Trophoblast cell (in vitro differentiated cells and primary cell): Measurements from ENCODE around the gene RNF44.

Experiments
- DNase-seq, 2 donors: peaks; one replicate each; pipeline ENCODE4 v3.0.0-alpha.2; 2016
- H2AFZ ChIP-seq: 2 replicates; pipeline ENCODE4 v1.6.1; 2013; ENCODE audit warnings: low read length, moderate library complexity, mild to moderate bottlenecking; ENCODE audit not compliant: insufficient read depth, poor library complexity
- H2AK5ac ChIP-seq: 2 replicates; pipeline ENCODE4 v1.6.1; 2013; ENCODE audit warnings: mild to moderate bottlenecking, low read length
- H2BK120ac ChIP-seq: 2 replicates; pipeline ENCODE4 v1.6.1; 2013; ENCODE audit warnings: low read length, mild to moderate bottlenecking, moderate library complexity; ENCODE audit not compliant: insufficient read depth, poor library complexity
- H2BK12ac ChIP-seq: 2 replicates; pipeline ENCODE4 v1.6.1; 2013; ENCODE audit warnings: mild to moderate bottlenecking, low read length, moderate library complexity
- H2BK5ac ChIP-seq: 2 replicates; pipeline ENCODE4 v1.6.1; 2013; ENCODE audit warnings: low read length, low read depth, moderate library complexity, mild to moderate bottlenecking; ENCODE audit not compliant: poor library complexity
- H3K14ac ChIP-seq: 2 replicates; pipeline ENCODE4 v1.6.1; 2013; ENCODE audit warnings: mild to moderate bottlenecking, low read length
- H3K18ac ChIP-seq: 2 replicates; pipeline ENCODE4 v1.6.1; 2013; ENCODE audit warnings: mild to moderate bottlenecking, low read length
- H3K23ac ChIP-seq: 2 replicates; pipeline ENCODE4 v1.6.1; 2013; ENCODE audit warnings: low read length
- H3K27ac ChIP-seq: 2 replicates; pipeline ENCODE4 v1.5.1; 2013; ENCODE audit warnings: low read depth, mild to moderate bottlenecking, inconsistent platforms, low read length, moderate library complexity
- H3K27me3 ChIP-seq: 2 replicates; pipeline ENCODE4 v1.6.1; 2013; ENCODE audit warnings: inconsistent platforms, mild to moderate bottlenecking, low read length, moderate library complexity; ENCODE audit not compliant: insufficient read depth
- H3K36me3 ChIP-seq, 2 experiments: 1 replicate in 1 of 2; 2 replicates in 1 of 2; pipeline ENCODE4 v1.6.1; 2013; ENCODE audit warnings: low read length in 2 of 2, mild to moderate bottlenecking in 2 of 2, moderate library complexity in 1 of 2; ENCODE audit not compliant: insufficient read depth in 2 of 2, control insufficient read depth in 1 of 2
- H3K4ac ChIP-seq: 2 replicates; pipeline ENCODE4 v1.6.1; 2013; ENCODE audit warnings: low read depth, mild to moderate bottlenecking, low read length, moderate library complexity
- H3K4me1 ChIP-seq, 2 experiments: 1 replicate in 1 of 2; 2 replicates in 1 of 2; pipeline ENCODE4 v1.6.1; 2013; ENCODE audit warnings: low read length in 2 of 2, mild to moderate bottlenecking in 2 of 2, moderate library complexity in 1 of 2; ENCODE audit not compliant: insufficient read depth in 2 of 2, control insufficient read depth in 1 of 2
- H3K4me2 ChIP-seq: 2 replicates; pipeline ENCODE4 v1.6.1; 2013; ENCODE audit warnings: inconsistent platforms, mild to moderate bottlenecking, low read length, moderate library complexity
- H3K4me3 ChIP-seq: 2 replicates; pipeline ENCODE4 v1.5.1; 2013; ENCODE audit warnings: mild to moderate bottlenecking, low read depth, low read length, inconsistent platforms
- H3K79me1 ChIP-seq: one replicate; pipeline ENCODE4 v1.6.1; 2013; ENCODE audit warnings: low read length
- H3K79me2 ChIP-seq: 2 replicates; pipeline ENCODE4 v1.6.1; 2013; ENCODE audit warnings: low read length, mild to moderate bottlenecking; ENCODE audit not compliant: control insufficient read depth, insufficient read depth, poor library complexity
- H3K9ac ChIP-seq: 2 replicates; pipeline ENCODE4 v1.6.1; 2013; ENCODE audit warnings: mild to moderate bottlenecking, low read length
- H3K9me3 ChIP-seq: 2 replicates; pipeline ENCODE4 v1.6.1; 2013; ENCODE audit warnings: low read depth, mild to moderate bottlenecking, control low read depth, inconsistent platforms, low read length; ENCODE audit not compliant: insufficient read depth
- H4K12ac ChIP-seq: 2 replicates; pipeline ENCODE4 v1.6.1; 2013; ENCODE audit warnings: low read depth, mild to moderate bottlenecking, low read length, moderate library complexity
- H4K8ac ChIP-seq: 2 replicates; pipeline ENCODE4 v1.6.1; 2013; ENCODE audit warnings: low read depth, mild to moderate bottlenecking, low read length, moderate library complexity
- H4K91ac ChIP-seq: one replicate; pipeline ENCODE4 v1.6.1; 2013; ENCODE audit warnings: low read depth, mild to moderate bottlenecking, low read length, moderate library complexity
- WGBS: extraction: QIAGEN DNeasy Blood & Tissue Kit; methylation state at CpG from one replicate; pipeline ENCODE4 v1.1.7; 2013; ENCODE audit warnings: missing lambda C conversion rate; ENCODE audit not compliant: insufficient read length, insufficient coverage; ENCODE audit errors: extremely low coverage; 5-methylcytosine and 5-hydroxymethylcytosine counted together

RNF44 gene

GRCh38 chr5:176543428-176544182, 6.4 kb upstream of the RNF44 start:
- WGBS = no CpG with 5 or more reads among the region's 63 CpGs
- H3K4ac ChIP-seq = no peak overlapping the region
- H3K4me1 ChIP-seq = peaks cover 11 to 19% of the 10 kb centered on the region in 2 experiments
- H2BK5ac ChIP-seq = no peak overlapping the region
- peaks cover 11% of the 10 kb centered on the region for H3K79me1 ChIP-seq
- H3K18ac ChIP-seq = peak overlapping the region; percentile 9
- H3K27ac ChIP-seq = no peak overlapping the region
- H3K9ac ChIP-seq = no peak overlapping the region
- peak overlapping the region; percentile 14 for H4K12ac ChIP-seq
- H3K4me2 ChIP-seq = peak overlapping the region; percentile 94
- H3K9me3 ChIP-seq = peaks cover 3% of the 10 kb centered on the region
- no peak overlapping the region for H2BK120ac ChIP-seq
- H3K36me3 ChIP-seq = no peaks in the 10 kb centered on the region
- H3K79me2 ChIP-seq = no peaks in the 10 kb centered on the region
- H3K27me3 ChIP-seq = no peaks in the 10 kb centered on the region
- no peak overlapping the region for H4K91ac ChIP-seq
- peak; percentile 67 to 69 for DNase-seq
- no peak overlapping the region for H3K14ac ChIP-seq
- H4K8ac ChIP-seq = peak overlapping the region; percentile 37
- no peak overlapping the region for H3K23ac ChIP-seq
- H2AFZ ChIP-seq = peak overlapping the region; percentile 73
- H2BK12ac ChIP-seq = no peak overlapping the region
- H2AK5ac ChIP-seq = no peak overlapping the region
- peak overlapping the region; percentile 70 for H3K4me3 ChIP-seq

DNA sequence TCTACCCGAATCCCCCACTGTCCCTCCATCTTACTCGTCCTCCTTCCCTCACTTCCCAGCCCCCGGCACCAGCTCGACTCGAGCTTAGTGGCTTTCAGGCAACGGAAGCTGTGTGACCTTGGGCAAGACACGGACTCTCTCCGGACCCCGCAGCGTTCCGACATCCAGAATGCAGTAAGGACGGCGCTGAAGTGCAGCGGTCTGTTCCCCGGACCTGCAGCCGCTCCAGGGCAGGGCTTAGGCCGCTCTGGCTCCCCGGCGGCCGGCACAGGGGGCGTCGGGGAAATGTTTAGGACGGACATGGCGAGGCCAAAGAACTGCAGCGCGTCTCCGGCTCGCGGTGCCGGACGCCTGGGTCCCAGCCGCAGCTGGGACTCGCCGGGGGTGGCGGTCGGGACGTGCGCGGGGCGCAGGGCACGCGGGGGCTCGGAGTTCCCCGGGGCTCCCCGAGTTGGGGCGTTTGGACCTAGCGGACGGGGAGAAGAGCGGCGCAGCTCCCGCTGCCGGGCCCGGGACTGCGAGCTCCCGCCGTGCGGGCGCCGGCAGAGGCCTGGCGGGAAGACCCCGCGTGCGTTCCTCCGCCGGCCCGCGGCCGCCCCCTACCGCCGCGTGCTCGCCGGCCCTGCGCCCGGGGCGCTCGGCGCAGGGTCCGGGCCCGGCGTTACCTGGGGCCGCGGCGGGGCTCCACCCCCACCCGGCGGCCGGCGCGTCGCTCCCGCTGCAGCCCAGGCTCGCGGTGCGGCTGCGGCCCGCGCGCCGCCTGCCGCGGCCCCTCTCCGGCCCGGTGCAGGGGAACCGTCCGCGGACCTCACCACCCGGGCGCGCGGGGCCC, 5.6 kb upstream of the RNF44 start:
- no CpG with 5 or more reads among the region's 110 CpGs for WGBS
- Histone ChIP-seq H3K79me2 (no peaks in the 10 kb centered on the region), H3K23ac (no peak overlapping the region), H2AK5ac (peak overlapping the region; percentile 26), H2BK120ac (peak overlapping the region; percentile 61), H3K4me1 (peaks cover 11 to 19% of the 10 kb centered on the region in 2 experiments), H2AFZ (peak overlapping the region; percentile 73), H4K91ac (peak overlapping the region; percentile 66), H3K9ac (no peak overlapping the region), H3K4me3 (peak overlapping the region; percentile 70), H3K27ac (no peak overlapping the region), H2BK12ac (no peak overlapping the region), H3K36me3 (no peaks in the 10 kb centered on the region), H3K9me3 (peaks cover 3% of the 10 kb centered on the region), H3K4ac (peak overlapping the region; percentile 47), H3K18ac (peak overlapping the region; percentile 57), H3K14ac (peak overlapping the region; percentile 32), H4K8ac (peak overlapping the region; percentile 79), H3K27me3 (no peaks in the 10 kb centered on the region), H3K79me1 (peaks cover 11% of the 10 kb centered on the region), H3K4me2 (peak overlapping the region; percentile 94), H2BK5ac (no peak overlapping the region), H4K12ac (peak overlapping the region; percentile 66)
- peak in 1 of 2 donors; percentile 50 for DNase-seq

DNA sequence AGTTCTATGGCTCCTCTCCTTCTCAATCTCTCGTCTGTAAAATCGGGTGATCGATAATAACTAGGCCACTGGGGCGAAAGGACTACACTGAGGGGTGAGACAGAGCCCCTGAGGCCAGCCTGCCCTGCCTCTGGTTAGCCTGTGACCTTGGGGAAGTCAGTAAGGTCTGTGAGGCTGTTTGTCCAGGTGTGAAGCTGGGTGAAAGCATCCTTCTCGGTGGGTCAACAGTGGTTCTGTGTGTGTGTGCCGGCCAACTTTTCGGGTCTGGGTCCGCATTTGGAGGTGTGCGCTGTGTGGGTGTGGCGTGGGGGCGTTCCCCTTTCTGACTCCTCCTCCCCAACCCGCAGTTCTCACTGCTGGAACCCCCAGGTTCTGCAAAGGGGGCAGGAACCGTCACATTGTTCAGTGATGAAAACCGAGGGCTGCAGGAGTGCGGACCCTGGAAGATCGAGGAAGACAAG, 5.0 kb upstream of the RNF44 start:
- Histone ChIP-seq H3K23ac (no peak overlapping the region), H3K14ac (no peak overlapping the region), H3K79me2 (no peaks in the 10 kb centered on the region), H3K4me3 (peak overlapping the region; percentile 65), H2AFZ (peak overlapping the region; percentile 38), H3K36me3 (no peaks in the 10 kb centered on the region), H3K4me2 (peak overlapping the region; percentile 94), H3K9me3 (peaks cover 3% of the 10 kb centered on the region), H2BK120ac (no peak overlapping the region), H4K12ac (peak overlapping the region; percentile 56), H3K27ac (no peak overlapping the region), H3K79me1 (peaks cover 14% of the 10 kb centered on the region), H2BK12ac (no peak overlapping the region), H3K9ac (no peak overlapping the region), H4K8ac (peak overlapping the region; percentile 79), H2BK5ac (no peak overlapping the region), H3K4ac (no peak overlapping the region), H3K4me1 (peaks cover 11 to 19% of the 10 kb centered on the region in 2 experiments), H2AK5ac (peak overlapping the region; percentile 26), H4K91ac (peak overlapping the region; percentile 66), H3K27me3 (no peaks in the 10 kb centered on the region), H3K18ac (peak overlapping the region; percentile 57)
- DNase-seq = no peak
- no CpG with 5 or more reads among the region's 16 CpGs for WGBS

DNA sequence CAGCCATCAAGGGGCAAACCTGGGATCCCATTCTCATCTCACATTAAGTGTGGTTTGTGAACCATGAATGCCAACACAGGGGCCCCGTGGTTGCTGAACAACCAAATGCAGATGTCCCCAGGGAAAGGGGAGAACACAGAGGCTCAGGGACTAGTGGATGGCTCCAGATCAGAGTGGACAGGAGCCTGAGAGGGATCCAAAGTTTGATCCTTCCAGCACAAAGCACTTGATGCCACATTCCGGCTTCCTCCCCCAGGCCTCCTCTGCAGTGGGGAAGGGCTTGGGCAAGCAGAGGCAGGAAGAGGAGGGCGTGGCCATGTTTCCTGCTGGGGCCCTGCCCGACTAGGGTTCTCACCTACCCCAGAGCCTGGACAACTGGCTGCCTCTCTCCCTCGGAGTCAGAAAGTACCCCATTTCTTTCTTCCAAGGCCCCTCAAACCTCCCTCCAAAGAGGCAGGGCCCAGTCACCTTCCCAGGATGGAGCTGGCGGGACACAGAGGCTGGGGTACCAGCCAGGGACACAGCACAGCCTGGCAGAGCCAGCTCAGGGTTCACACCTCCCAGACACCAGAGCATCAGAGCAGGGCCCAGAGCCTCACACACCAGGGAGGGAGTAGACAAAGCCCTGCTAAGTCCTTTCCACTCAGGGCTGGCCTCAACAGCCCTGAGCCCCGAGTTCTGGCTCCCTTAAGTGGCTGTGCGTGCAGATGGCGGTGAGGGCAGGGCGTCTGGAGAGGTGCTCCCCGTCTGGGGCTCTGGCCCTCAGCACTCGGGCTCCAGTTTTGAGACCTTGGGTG, 4.3 kb upstream of the RNF44 start:
- H4K91ac ChIP-seq = peak overlapping the region; percentile 38
- no peak overlapping the region for H2BK5ac ChIP-seq
- H3K79me1 ChIP-seq = peaks cover 19% of the 10 kb centered on the region
- H3K79me2 ChIP-seq = peaks cover 5% of the 10 kb centered on the region
- H3K36me3 ChIP-seq = no peaks in the 10 kb centered on the region
- peak overlapping the region; percentile 17 for H2AK5ac ChIP-seq
- H4K8ac ChIP-seq = peak overlapping the region; percentile 68
- H3K4me2 ChIP-seq = no peak overlapping the region
- peak overlapping the region; percentile 50 for H2BK120ac ChIP-seq
- H3K14ac ChIP-seq = peak overlapping the region; percentile 19
- peaks cover 11 to 19% of the 10 kb centered on the region in 2 experiments for H3K4me1 ChIP-seq
- peak overlapping the region; percentile 39 for H4K12ac ChIP-seq
- peak overlapping the region; percentile 38 for H2AFZ ChIP-seq
- DNase-seq = no peak
- H3K23ac ChIP-seq = no peak overlapping the region
- peak overlapping the region; percentile 52 for H3K18ac ChIP-seq
- H3K4me3 ChIP-seq = peak overlapping the region; percentile 6
- no peak overlapping the region for H3K9ac ChIP-seq
- no peak overlapping the region for H3K4ac ChIP-seq
- H3K27ac ChIP-seq = no peak overlapping the region
- WGBS = no CpG with 5 or more reads among the region's 12 CpGs
- no peaks in the 10 kb centered on the region for H3K27me3 ChIP-seq
- H2BK12ac ChIP-seq = peak overlapping the region; percentile 47
- H3K9me3 ChIP-seq = peaks cover 3% of the 10 kb centered on the region
